ENCODE results near the gene NDUFV1. TPM values are rescaled to one million over a fixed set of nuclear protein-coding genes. Genes with fewer than 3 reads are reported as not detected.

Gene NDUFV1
- 142 and 188 TPM in 2 replicates for total RNA-seq

GRCh38 chr11:67606492-67607295 is at the start of gene NDUFV1:
TSS of gene NDUFV1 (plus strand) at chr11:67606936. CDS start at chr11:67607005, 69 bp downstream.

GRCh38 chr11:67583247-67584204 is 23.2 kb upstream of the NDUFV1 start, which contains the start of gene GSTP1:
TSS of gene GSTP1 (plus strand) at chr11:67583812. CDS start at chr11:67583844, 32 bp downstream.

GRCh38 chr11:67629386-67630227 is 22.9 kb downstream of the NDUFV1 start, which contains the start of gene NUDT8:
TSS of gene NUDT8 (minus strand) at chr11:67629937. CDS start at chr11:67629911, 26 bp downstream.

DNA sequence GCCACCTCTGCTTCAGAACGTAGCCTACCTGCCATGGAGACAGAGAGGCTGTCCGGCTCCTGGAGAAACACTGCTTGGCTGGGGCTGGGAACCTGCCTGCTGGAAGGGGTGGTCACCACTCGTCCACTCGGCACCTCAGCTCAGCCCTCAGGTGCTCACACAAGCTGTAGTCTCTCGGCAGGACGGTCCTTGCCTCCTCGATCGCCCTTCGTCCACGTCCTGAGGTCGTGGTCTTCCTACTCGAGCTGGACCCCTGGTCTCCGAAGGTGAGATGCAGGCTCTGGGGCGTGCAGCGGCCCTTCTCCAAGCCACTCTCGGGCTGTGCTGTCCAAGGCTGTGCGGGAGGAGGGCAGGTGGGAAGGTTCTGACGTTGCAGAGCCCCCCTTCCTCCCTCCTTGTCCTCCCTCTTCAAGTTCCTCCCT is 32.7 kb downstream of the NDUFV1 start, which contains the start of gene TBX10:
TBX10 (minus strand) TSS at position 326 of the 422 bp plus-strand sequence; CDS start at position 35, 291 bp downstream.

Other genes starting within 250 kb of the NDUFV1 start
- 3.4 and 7.1 TPM in 2 replicates for gene CLCF1, start 233.3 kb upstream of the NDUFV1 start, total RNA-seq
- gene RAD9A, start 214.9 kb upstream of the NDUFV1 start, total RNA-seq, result 3.3 and 6.2 TPM in 2 replicates
- gene PPP1CA, start 205.1 kb upstream of the NDUFV1 start, total RNA-seq, result 87.7 and 243 TPM in 2 replicates
- gene TBC1D10C, start 202.9 kb upstream of the NDUFV1 start, total RNA-seq, result not detected in 2 replicates
- 0.19 and 0.28 TPM in 2 replicates for gene CARNS1, start 191.3 kb upstream of the NDUFV1 start, total RNA-seq
- 29.6 and 50.6 TPM in 2 replicates for gene RPS6KB2, start 178.4 kb upstream of the NDUFV1 start, total RNA-seq
- gene PTPRCAP, start 169.3 kb upstream of the NDUFV1 start, total RNA-seq, result 0.19 and 0.28 TPM in 2 replicates
- 90.7 and 149 TPM in 2 replicates for gene CORO1B, start 163.5 kb upstream of the NDUFV1 start, total RNA-seq
- not detected in 2 replicates for gene GPR152, start 154.2 kb upstream of the NDUFV1 start, total RNA-seq
- gene CABP4, start 151.6 kb upstream of the NDUFV1 start, total RNA-seq, result 0.28 and 0.38 TPM in 2 replicates
- 20.3 and 30.7 TPM in 2 replicates for gene TMEM134, start 137.7 kb upstream of the NDUFV1 start, total RNA-seq
- gene AIP, start 123.9 kb upstream of the NDUFV1 start, total RNA-seq, result 69.1 and 75.7 TPM in 2 replicates
- 16.1 and 18.3 TPM in 2 replicates for gene PITPNM1, start 101.6 kb upstream of the NDUFV1 start, total RNA-seq
- gene CDK2AP2, start 98.8 kb upstream of the NDUFV1 start, total RNA-seq, result 16.6 and 20.9 TPM in 2 replicates
- gene CABP2, start 83.5 kb upstream of the NDUFV1 start, total RNA-seq, result not detected in 2 replicates
- gene GSTP1, start 23.1 kb upstream of the NDUFV1 start, total RNA-seq, result 709 and 1,193 TPM in 2 replicates
- gene NUDT8, start 23.0 kb downstream of the NDUFV1 start, total RNA-seq, result 2.5 and 8.8 TPM in 2 replicates
- not detected in 2 replicates for gene TBX10, start 32.8 kb downstream of the NDUFV1 start, total RNA-seq
- gene ACY3, start 43.8 kb downstream of the NDUFV1 start, total RNA-seq, result not detected in 2 replicates
- not detected in 2 replicates for gene ALDH3B2, start 67.7 kb downstream of the NDUFV1 start, total RNA-seq

Data from regular cardiac myocyte (primary cell).